Measurements from ENCODE around the gene CPLANE2. TPM values are rescaled to one million over a fixed set of nuclear protein-coding genes. Genes with fewer than 3 reads are reported as not detected.
"Not testable (repeated sequence)": the region's sequence is repeated elsewhere in the genome, so short reads cannot be mapped to it uniquely, and the experiment has no call there.

The CPLANE2 gene
- total RNA-seq, 1 donor from 2014 or later, result 12.3 TPM

- no peak overlapping the region for H3K27ac Mint-ChIP-seq (ENCODE audit: unreplicated experiment)
- peaks cover 1% of the 10 kb centered on the region for H3K36me3 Mint-ChIP-seq (ENCODE audit: low read depth)
- H3K4me3 Mint-ChIP-seq (ENCODE audit: unreplicated experiment), result no peak overlapping the region
- peaks cover 18% of the 10 kb centered on the region for H3K27me3 Mint-ChIP-seq (ENCODE audit: low read depth)
- H3K9me3 Mint-ChIP-seq (ENCODE audit: low read depth), result no peaks in the 10 kb centered on the region
- no peak for TF ChIP-seq CTCF (IDR thresholded peaks at IDR 0.05)
- peak; percentile 87 for DNase-seq (ENCODE audit: low spot score)
- H3K4me1 Mint-ChIP-seq (ENCODE audit: low read depth), result peaks cover 11% of the 10 kb centered on the region
Measured at GRCh38 chr1:16229976-16230740, 6.8 kb downstream of the CPLANE2 start.

GRCh38 chr1:16226490-16227179 is 10.3 kb downstream of the CPLANE2 start:
- no peaks in the 10 kb centered on the region for H3K9me3 Mint-ChIP-seq (ENCODE audit: low read depth)
- no peak for TF ChIP-seq CTCF (IDR thresholded peaks at IDR 0.05)
- H3K4me3 Mint-ChIP-seq (ENCODE audit: unreplicated experiment), result peak overlapping the region; percentile 61
- H3K27me3 Mint-ChIP-seq (ENCODE audit: low read depth), result peaks cover 19% of the 10 kb centered on the region
- no peak for DNase-seq (ENCODE audit: low spot score)
- H3K27ac Mint-ChIP-seq (ENCODE audit: unreplicated experiment), result no peak overlapping the region
- H3K4me1 Mint-ChIP-seq (ENCODE audit: low read depth), result peaks cover 11% of the 10 kb centered on the region
- H3K36me3 Mint-ChIP-seq (ENCODE audit: low read depth), result no peaks in the 10 kb centered on the region

- no peak for TF ChIP-seq CTCF (IDR thresholded peaks at IDR 0.05)
- H3K27ac Mint-ChIP-seq (ENCODE audit: unreplicated experiment), result no peak overlapping the region
- H3K36me3 Mint-ChIP-seq (ENCODE audit: low read depth), result no peaks in the 10 kb centered on the region
- peaks cover 11% of the 10 kb centered on the region for H3K4me1 Mint-ChIP-seq (ENCODE audit: low read depth)
- no peak overlapping the region for H3K4me3 Mint-ChIP-seq (ENCODE audit: unreplicated experiment)
- H3K27me3 Mint-ChIP-seq (ENCODE audit: low read depth), result peaks cover 22% of the 10 kb centered on the region
- no peaks in the 10 kb centered on the region for H3K9me3 Mint-ChIP-seq (ENCODE audit: low read depth)
- no peak for DNase-seq (ENCODE audit: low spot score)
Measured at GRCh38 chr1:16226129-16226489, 10.9 kb downstream of the CPLANE2 start.

GRCh38 chr1:16224472-16224871 is 12.5 kb downstream of the CPLANE2 start:
- Mint-ChIP-seq H3K27ac (ENCODE audit: unreplicated experiment) (no peak overlapping the region), H3K36me3 (ENCODE audit: low read depth) (no peaks in the 10 kb centered on the region), H3K4me3 (ENCODE audit: unreplicated experiment) (no peak overlapping the region), H3K4me1 (ENCODE audit: low read depth) (peaks cover 11% of the 10 kb centered on the region), H3K9me3 (ENCODE audit: low read depth) (no peaks in the 10 kb centered on the region), H3K27me3 (ENCODE audit: low read depth) (peaks cover 22% of the 10 kb centered on the region)
- TF ChIP-seq CTCF (IDR thresholded peaks at IDR 0.05), result no peak
- no peak for DNase-seq (ENCODE audit: low spot score)

- H3K27me3 Mint-ChIP-seq (ENCODE audit: low read depth), result peaks cover 11% of the 10 kb centered on the region
- DNase-seq (ENCODE audit: low spot score); H3K27ac Mint-ChIP-seq (ENCODE audit: unreplicated experiment); H3K4me1 Mint-ChIP-seq (ENCODE audit: low read depth); H3K36me3 Mint-ChIP-seq (ENCODE audit: low read depth); H3K4me3 Mint-ChIP-seq (ENCODE audit: unreplicated experiment); H3K9me3 Mint-ChIP-seq (ENCODE audit: low read depth): not testable (repeated sequence)
Measured at GRCh38 chr1:16222716-16223115, 14.3 kb downstream of the CPLANE2 start.

Data from chondrocyte (in vitro differentiated cells).